HFFc6 (cell line): Measurements from ENCODE around the gene PRKAG2. TPM values are rescaled to one million over a fixed set of nuclear protein-coding genes. Genes with fewer than 3 reads are reported as not detected.

Experiments used
- DNase-seq: peaks from one replicate; pipeline ENCODE4 v3.0.0-alpha.2; 2018
- H3K27ac Mint-ChIP-seq: 2 replicates; pipeline ENCODE4 v1.8.0; 2020; ENCODE audit warnings: mild to moderate bottlenecking, mixed read lengths
- H3K27me3 Mint-ChIP-seq: 2 replicates; pipeline ENCODE4 v1.8.0; 2021; ENCODE audit warnings: mild to moderate bottlenecking, moderate library complexity, mixed read lengths; ENCODE audit not compliant: insufficient read depth
- H3K36me3 Mint-ChIP-seq: 2 replicates; pipeline ENCODE4 v1.8.0; 2021; ENCODE audit warnings: low read depth, mixed read lengths
- H3K4me1 Mint-ChIP-seq: 2 replicates; pipeline ENCODE4 v1.8.0; 2020; ENCODE audit warnings: low read depth, mixed read lengths
- H3K4me3 Mint-ChIP-seq: 2 replicates; pipeline ENCODE4 v1.8.0; 2020; ENCODE audit warnings: mild to moderate bottlenecking, moderate library complexity, mixed read lengths
- H3K9me3 Mint-ChIP-seq: 2 replicates; pipeline ENCODE4 v1.8.0; 2020; ENCODE audit warnings: mild to moderate bottlenecking, mixed read lengths
- CTCF ChIP-seq: fragments of 200-600 bp; sonication (generic); IDR thresholded peaks from 2 replicates; pipeline ENCODE4 v1.5.0; 2021; ENCODE audit warnings: antibody characterized with exemption, mild to moderate bottlenecking
- total RNA-seq, 6 experiments: library from RNA; stranded (reverse); fragmentation: NEBNext Ultra II Directional; extraction: Animal tissue kit (Norgen Biotek cat#: 25700); gene quantifications; 2 replicates in 1 of 6; 3 replicates in 5 of 6; pipeline ENCODE4 v1.2.3, GENCODE V29; 2021

The PRKAG2 gene
- total RNA-seq, 6 experiments from 2014 or later, result 15.1 to 19.2 (median 18.4) TPM

DNA sequence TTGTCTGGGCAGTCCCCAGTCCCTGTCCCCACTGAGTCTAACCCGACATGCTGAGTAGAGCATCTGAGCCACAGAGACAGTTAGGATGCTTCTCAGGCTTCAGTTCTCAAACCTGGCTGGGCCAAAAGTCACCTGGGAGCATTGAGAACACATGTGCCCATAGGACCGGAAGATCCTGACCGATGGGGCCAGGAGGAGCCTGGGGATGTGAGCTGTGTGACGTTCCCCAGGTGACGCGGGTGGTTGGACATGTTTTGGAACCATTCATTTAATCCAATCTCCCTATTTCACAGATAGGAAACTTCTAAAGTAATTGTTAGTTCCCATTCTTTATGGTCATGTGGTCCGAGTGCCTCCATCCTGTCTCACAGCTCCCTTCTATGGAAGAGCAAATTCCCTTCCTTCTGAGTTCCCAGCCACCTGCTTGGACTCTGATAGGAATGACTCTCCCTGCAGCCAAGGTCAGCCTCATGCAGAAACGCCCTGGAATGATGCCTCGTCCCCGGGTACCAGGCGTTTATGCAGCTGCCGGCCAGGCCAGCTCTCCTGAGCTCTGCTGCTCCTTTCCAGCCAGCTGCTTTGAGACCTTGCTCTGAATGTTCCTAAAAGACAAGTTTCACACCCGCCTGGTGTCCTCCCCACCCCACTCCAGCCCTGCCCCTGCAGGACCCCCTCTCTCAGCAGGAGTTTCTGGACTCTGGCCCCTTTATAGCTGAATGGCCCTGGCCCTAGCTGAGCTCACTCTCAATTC lies 190.7 kb downstream of the PRKAG2 start:
- Mint-ChIP-seq H3K4me1 (peaks cover 60% of the 10 kb centered on the region), H3K27me3 (peaks cover 4% of the 10 kb centered on the region; the same call in 1 of the 2 replicates), H3K4me3 (no peak overlapping the region), H3K36me3 (no peaks in the 10 kb centered on the region), H3K27ac (peak overlapping the region; percentile 99), H3K9me3 (no peaks in the 10 kb centered on the region)
- DNase-seq, result no peak
- no peak for TF ChIP-seq CTCF

- Mint-ChIP-seq H3K27ac (peak overlapping the region; percentile 38), H3K27me3 (peaks cover 5% of the 10 kb centered on the region), H3K9me3 (no peaks in the 10 kb centered on the region), H3K4me1 (peaks cover 57% of the 10 kb centered on the region), H3K4me3 (no peak overlapping the region), H3K36me3 (no peaks in the 10 kb centered on the region)
- TF ChIP-seq CTCF, result no peak
- peak; percentile 31 for DNase-seq
Measured at GRCh38 chr7:151684408-151685175, 192.3 kb downstream of the PRKAG2 start.

DNA sequence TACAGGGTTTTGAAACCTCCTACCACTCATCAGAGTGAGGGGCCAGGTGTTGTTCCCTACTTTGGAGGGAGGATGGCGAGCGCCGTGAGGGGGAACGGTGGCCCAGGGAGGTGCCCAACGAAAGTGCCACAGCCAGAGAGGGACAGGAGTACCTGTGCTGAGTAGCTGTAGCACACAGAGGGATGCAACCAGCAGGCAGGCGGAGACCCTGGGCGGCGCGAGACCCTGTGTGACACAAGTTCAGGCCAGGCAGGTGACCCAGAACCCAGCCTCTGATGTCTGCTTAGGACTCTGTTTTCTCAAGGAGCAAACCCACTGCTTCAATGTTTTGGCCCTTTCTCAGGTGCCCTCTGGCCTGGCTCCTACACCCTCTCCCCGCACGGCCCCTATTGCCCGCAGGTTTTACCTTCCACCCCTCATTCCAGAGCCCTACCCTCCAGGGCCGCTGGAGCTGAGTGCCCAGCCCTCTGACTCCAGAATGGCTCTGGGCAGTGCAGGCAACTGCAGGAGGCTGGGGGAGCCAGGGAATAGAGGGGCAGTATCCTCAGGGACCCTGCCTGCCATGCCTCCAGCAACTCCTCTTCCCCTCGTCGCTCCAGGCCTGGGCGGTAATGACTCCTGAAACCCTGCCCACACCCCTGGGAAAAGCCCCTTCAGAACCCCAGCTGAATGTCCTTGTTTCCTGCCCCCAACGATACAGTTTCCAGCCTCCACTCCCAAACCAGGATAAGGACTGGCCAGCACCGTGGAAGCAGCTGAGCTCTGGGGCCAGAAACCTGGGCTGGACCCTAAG lies 193.1 kb downstream of the PRKAG2 start:
- peaks cover 5% of the 10 kb centered on the region for H3K27me3 Mint-ChIP-seq
- no peak for TF ChIP-seq CTCF

GRCh38 chr7:151682831-151683614 lies 193.9 kb downstream of the PRKAG2 start:
- Mint-ChIP-seq H3K4me1 (peaks cover 47% of the 10 kb centered on the region), H3K9me3 (no peaks in the 10 kb centered on the region), H3K4me3 (no peak overlapping the region), H3K36me3 (no peaks in the 10 kb centered on the region), H3K27ac (no peak overlapping the region), H3K27me3 (peaks cover 5% of the 10 kb centered on the region)
- no peak for TF ChIP-seq CTCF
- no peak for DNase-seq

More for the DNA sequence above, 193.1 kb downstream of the PRKAG2 start:
- Mint-ChIP-seq H3K4me3 (no peak overlapping the region), H3K9me3 (no peaks in the 10 kb centered on the region), H3K36me3 (no peaks in the 10 kb centered on the region), H3K4me1 (peaks cover 55% of the 10 kb centered on the region), H3K27ac (peak overlapping the region; percentile 38)
- no peak for DNase-seq

DNA sequence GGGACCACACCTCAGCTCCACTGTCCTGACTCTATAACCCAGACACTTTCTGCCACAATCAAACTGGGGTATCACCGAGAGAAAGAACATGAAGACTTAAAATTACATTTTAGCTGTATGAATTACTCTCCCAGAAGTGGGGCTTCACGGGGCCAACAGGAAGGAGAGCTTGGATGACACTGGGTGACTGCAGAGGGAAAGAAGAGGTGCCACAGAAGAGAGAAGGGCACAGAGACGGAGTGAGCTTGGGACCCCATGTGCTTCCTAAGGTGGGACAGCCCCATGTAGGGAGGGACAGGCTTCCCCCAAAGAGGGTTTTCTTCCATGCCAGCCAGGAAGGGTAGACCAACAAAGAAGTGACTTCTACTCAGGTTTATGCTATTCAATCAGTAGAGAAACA lies 195.2 kb downstream of the PRKAG2 start:
- no peaks in the 10 kb centered on the region for H3K9me3 Mint-ChIP-seq
- no peak overlapping the region for H3K27ac Mint-ChIP-seq
- no peaks in the 10 kb centered on the region for H3K36me3 Mint-ChIP-seq
- H3K4me1 Mint-ChIP-seq, result peaks cover 34% of the 10 kb centered on the region
- no peak for TF ChIP-seq CTCF
- H3K4me3 Mint-ChIP-seq, result no peak overlapping the region
- H3K27me3 Mint-ChIP-seq, result peaks cover 5% of the 10 kb centered on the region
- no peak for DNase-seq
